Kidney (tissue), 14 donors: ENCODE results near the gene DPP6. TPM values are rescaled to one million over a fixed set of nuclear protein-coding genes. Genes with fewer than 3 reads are reported as not detected.

Source experiments
- DNase-seq, 5 donors: peaks; one replicate each; pipeline ENCODE4 v3.0.0-alpha.2; 2013 to 2020
- FAIRE-seq: peaks from 2 replicates; lab custom pipeline; 2012; peaks lifted over from hg19 to GRCh38; lab: Jason Lieb, UNC
- H3K27ac ChIP-seq, 2 donors: one replicate each; pipeline ENCODE4 v1.7.0; 2013; ENCODE audit warnings: low read depth in 2 of 2, low read length in 2 of 2, inconsistent platforms in 1 of 2
- H3K27me3 ChIP-seq: one replicate; pipeline ENCODE4 v1.7.1; 2013; ENCODE audit warnings: low read length, inconsistent platforms; ENCODE audit not compliant: control insufficient read depth, insufficient read depth
- H3K36me3 ChIP-seq, 3 donors: one replicate each; pipeline versions ENCODE4 v1.7.0 to v1.7.1; 2013; ENCODE audit warnings: low read length in 3 of 3, control low read depth in 1 of 3, inconsistent platforms in 1 of 3; ENCODE audit not compliant: insufficient read depth in 3 of 3, control insufficient read depth in 2 of 3
- H3K4me1 ChIP-seq, 3 donors: one replicate each; pipeline versions ENCODE4 v1.7.0 to v1.7.1; 2013; ENCODE audit warnings: low read length in 3 of 3, inconsistent platforms in 1 of 3, low read depth in 1 of 3; ENCODE audit not compliant: control insufficient read depth in 2 of 3, insufficient read depth in 2 of 3
- H3K4me3 ChIP-seq, 3 donors: one replicate each; pipeline versions ENCODE4 v1.7.0 to v1.8.1; 2013; ENCODE audit warnings: low read length in 3 of 3, control low read depth in 1 of 3, inconsistent platforms in 1 of 3
- H3K9ac ChIP-seq, 3 donors: one replicate each; pipeline versions ENCODE4 v1.7.0 to v1.7.1; 2013; ENCODE audit warnings: low read length in 3 of 3, control low read depth in 1 of 3, inconsistent platforms in 1 of 3
- H3K9me3 ChIP-seq, 3 donors: one replicate each; pipeline versions ENCODE4 v1.7.0 to v1.7.1; 2013; ENCODE audit warnings: low read length in 3 of 3, control low read depth in 1 of 3, inconsistent platforms in 1 of 3; ENCODE audit not compliant: control insufficient read depth in 2 of 3, insufficient read depth in 1 of 3
- intact Hi-C: fragments of 100-400 bp; cut with DNase I; formaldehyde crosslinking; loops from one replicate; pipeline ENCODE4 v1.11.1; 2022
- polyA plus RNA-seq: library from polyadenylated mRNA; stranded (reverse); fragments of 350-450 nt; fragmentation: Illumina TruSeq; extraction: RNeasy Lipid Tissue Mini Kit (QIAGEN cat#74804); gene quantifications from one replicate; pipeline ENCODE4 v1.2.3, GENCODE V29; 2014; ENCODE audit warnings: low read depth, low replicate concordance; ENCODE audit not compliant: insufficient read depth
- total RNA-seq: library from RNA; stranded (reverse); fragmentation: NEBNext Ultra II Directional; extraction: Animal tissue kit (Norgen Biotek cat#: 25700); gene quantifications from one replicate; pipeline ENCODE4 v1.2.1, GENCODE V29; 2021
- TF ChIP-seq, protein P1 (sequence below): IDR thresholded peaks from 3 replicates; pipeline ENCODE4 v1.5.1; 2012; ENCODE audit warnings: mild to moderate bottlenecking, moderate library complexity, borderline replicate concordance; ENCODE audit not compliant: insufficient read depth; ENCODE audit errors: extremely low read depth
- donor health status: control.
- donor health status: control.
- donor health status: control.
- donor health status: control.
- donor health status: control.
- donor health status: DM: yes; HTN: yes; CAD: no.
- donor health status: Normal renal cell carcinoma (clear cell type).

The DPP6 gene
- total and polyA plus RNA-seq, 2 donors from 2014 or later: 1.8 to 6.9 TPM

DNA sequence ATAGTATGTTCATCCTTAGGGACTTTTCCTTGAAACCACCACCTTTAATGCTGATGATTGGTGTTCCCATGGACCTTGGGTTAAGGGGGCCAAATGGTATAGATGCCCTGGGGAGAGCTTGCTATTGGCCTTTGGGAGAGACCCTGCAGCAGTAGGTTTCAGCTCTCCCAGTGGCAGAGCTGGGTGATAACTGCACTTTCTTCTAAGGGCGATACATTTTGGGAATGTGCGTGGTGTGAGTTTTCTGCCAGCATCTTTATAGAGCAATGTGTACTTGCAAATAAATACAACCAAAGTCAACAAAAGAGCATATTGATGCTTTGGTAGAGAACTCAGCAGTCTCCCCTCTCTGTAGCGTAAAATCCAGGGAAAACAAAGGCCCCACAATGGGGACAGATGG, 546.7 kb downstream of the DPP6 start:
- intact Hi-C loops: no loop called here
- H3K36me3 ChIP-seq: no peaks in the 10 kb centered on the region
- no peak overlapping the region for H3K4me3 ChIP-seq
- TF ChIP-seq, protein P1, sequence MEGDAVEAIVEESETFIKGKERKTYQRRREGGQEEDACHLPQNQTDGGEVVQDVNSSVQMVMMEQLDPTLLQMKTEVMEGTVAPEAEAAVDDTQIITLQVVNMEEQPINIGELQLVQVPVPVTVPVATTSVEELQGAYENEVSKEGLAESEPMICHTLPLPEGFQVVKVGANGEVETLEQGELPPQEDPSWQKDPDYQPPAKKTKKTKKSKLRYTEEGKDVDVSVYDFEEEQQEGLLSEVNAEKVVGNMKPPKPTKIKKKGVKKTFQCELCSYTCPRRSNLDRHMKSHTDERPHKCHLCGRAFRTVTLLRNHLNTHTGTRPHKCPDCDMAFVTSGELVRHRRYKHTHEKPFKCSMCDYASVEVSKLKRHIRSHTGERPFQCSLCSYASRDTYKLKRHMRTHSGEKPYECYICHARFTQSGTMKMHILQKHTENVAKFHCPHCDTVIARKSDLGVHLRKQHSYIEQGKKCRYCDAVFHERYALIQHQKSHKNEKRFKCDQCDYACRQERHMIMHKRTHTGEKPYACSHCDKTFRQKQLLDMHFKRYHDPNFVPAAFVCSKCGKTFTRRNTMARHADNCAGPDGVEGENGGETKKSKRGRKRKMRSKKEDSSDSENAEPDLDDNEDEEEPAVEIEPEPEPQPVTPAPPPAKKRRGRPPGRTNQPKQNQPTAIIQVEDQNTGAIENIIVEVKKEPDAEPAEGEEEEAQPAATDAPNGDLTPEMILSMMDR: no peak
- H3K9ac ChIP-seq: no peak overlapping the region
- H3K27ac ChIP-seq: no peak overlapping the region
- H3K9me3 ChIP-seq: no peaks in the 10 kb centered on the region
- no peaks in the 10 kb centered on the region for H3K27me3 ChIP-seq
- H3K4me1 ChIP-seq: no peaks in the 10 kb centered on the region
- FAIRE-seq: no peak
- DNase-seq: no peak

DNA sequence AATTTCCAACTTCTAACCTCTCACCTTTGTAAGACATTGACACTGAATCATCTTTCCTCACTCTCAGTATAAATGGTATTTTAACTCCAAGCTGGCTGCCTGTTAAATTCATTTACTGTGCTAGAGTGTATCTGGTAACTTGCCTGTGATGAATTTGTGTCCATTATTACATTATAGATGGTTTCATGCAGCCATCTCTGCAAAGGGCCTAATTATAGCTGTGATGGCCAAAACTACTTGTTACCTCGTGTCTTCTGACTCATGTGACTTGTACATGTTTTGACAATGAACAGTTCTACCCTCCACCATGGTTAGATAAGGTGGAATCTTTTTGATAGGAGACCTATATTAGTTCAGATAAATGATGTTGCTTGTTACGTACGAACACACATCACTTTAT, 558.7 kb downstream of the DPP6 start:
- Histone ChIP-seq H3K27ac (no peak overlapping the region), H3K36me3 (no peaks in the 10 kb centered on the region), H3K4me3 (no peak overlapping the region), H3K9me3 (no peaks in the 10 kb centered on the region), H3K9ac (no peak overlapping the region), H3K27me3 (no peaks in the 10 kb centered on the region), H3K4me1 (no peaks in the 10 kb centered on the region)
- FAIRE-seq (no peak), DNase-seq (no peak)
- intact Hi-C loops: no loop called here
- TF ChIP-seq, protein P1: no peak

DNA sequence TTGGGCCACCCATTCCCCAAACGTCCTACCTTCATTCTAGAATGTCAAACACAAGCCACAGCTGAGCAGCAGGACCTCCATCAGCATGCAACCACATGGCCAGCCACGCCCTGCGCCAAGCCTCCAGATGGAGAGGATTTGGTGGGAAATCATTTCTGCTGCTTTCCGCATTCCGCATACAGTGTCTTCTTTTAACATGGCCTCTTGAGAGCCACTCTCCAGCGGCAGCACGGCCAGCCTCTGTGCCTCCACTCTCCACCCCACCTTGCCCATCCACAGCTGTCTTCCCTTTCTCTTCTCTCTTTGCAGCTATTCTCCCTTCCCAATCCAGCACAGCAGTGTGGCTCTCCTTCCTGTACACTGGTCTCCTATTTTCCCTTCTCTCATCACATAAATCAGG, 561.6 kb downstream of the DPP6 start:
- no peaks in the 10 kb centered on the region for H3K27me3 ChIP-seq
- H3K4me1 ChIP-seq: no peaks in the 10 kb centered on the region
- H3K9ac ChIP-seq: no peak overlapping the region
- no peak for FAIRE-seq
- H3K4me3 ChIP-seq: no peak overlapping the region
- no peaks in the 10 kb centered on the region for H3K9me3 ChIP-seq
- DNase-seq: no peak
- H3K27ac ChIP-seq: no peak overlapping the region
- no peaks in the 10 kb centered on the region for H3K36me3 ChIP-seq
- TF ChIP-seq, protein P1: no peak
- intact Hi-C loops: no loop called here

DNA sequence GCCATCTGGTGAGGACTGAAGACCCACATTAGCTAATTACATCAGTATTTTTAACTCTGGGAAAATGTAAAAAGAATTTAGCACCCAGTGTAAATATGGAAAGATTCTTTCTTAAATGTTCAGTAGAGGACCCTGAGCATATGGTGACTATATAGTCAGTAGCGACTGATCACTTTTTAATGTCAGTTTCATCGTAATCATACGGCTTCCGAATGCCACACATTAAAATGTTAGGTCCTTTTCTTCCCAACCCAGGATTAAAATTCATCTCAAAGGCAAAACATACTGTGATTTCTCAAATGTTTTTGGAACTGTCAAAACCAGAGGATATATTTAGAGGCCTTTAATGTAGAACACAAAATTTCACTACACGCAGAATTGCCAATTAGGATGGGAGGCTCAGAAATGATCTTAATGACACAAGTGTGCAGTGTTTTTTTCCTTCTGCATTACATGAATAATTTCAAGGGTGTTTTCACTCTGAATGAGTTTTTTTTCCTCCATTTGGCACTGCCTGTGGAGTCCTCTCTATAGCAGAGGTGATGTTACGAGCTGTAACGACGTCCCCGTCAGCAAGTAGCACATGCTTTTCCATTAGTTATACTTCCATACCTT, 568.0 kb downstream of the DPP6 start:
- FAIRE-seq (no peak), DNase-seq (no peak)
- Histone ChIP-seq H3K27ac (no peak overlapping the region), H3K36me3 (no peaks in the 10 kb centered on the region), H3K27me3 (no peaks in the 10 kb centered on the region), H3K9ac (no peak overlapping the region), H3K4me1 (no peaks in the 10 kb centered on the region), H3K4me3 (no peak overlapping the region), H3K9me3 (no peaks in the 10 kb centered on the region)
- TF ChIP-seq, protein P1: no peak
- intact Hi-C loops: no loop called here
